GM12878 (cell line): ENCODE data around the gene EPHB1. TPM values are rescaled to one million over a fixed set of nuclear protein-coding genes. Genes with fewer than 3 reads are reported as not detected.

ENCODE experiments used
- ATAC-seq: fragments of 200-7000 bp; cut with Tn5 transposase; 3 replicates; pipeline ENCODE4 v1.9.1; 2020; ENCODE audit warnings: mild to moderate bottlenecking, moderate library complexity
- BruUV-seq: library from RNA; stranded (reverse); fragments of 400-500 nt; replicated peaks from 2 replicates; lab custom pipeline; 2021; lab: Mats Ljungman, UMichigan
- CTCF ChIA-PET: fragments of 300-600 bp; sonication (Branson Sonifier 250); formaldehyde crosslinking; extraction: SDS; loops from one replicate; lab custom pipeline; 2021; ENCODE audit warnings: inconsistent platforms; lab: Yijun Ruan, JAX
- POLR2A ChIA-PET: fragments of 350-600 bp; formaldehyde crosslinking; extraction: SDS; loops from one replicate; lab custom pipeline; 2021; ENCODE audit warnings: inconsistent platforms; lab: Charles Lee
- RAD21 ChIA-PET: fragments of 300-600 bp; sonication (Branson Sonifier 250); formaldehyde crosslinking; loops from one replicate; lab custom pipeline; 2023; ENCODE audit warnings: antibody characterized with exemption; ENCODE audit not compliant: unreplicated experiment; lab: Charles Lee
- SMC1A ChIA-PET: fragments of 300-600 bp; sonication (Branson Sonifier 250); formaldehyde crosslinking; loops from one replicate; lab custom pipeline; 2023; ENCODE audit not compliant: unreplicated experiment, uncharacterized antibody; lab: Charles Lee
- DNase-seq: peaks from one replicate; pipeline ENCODE4 v3.0.0-alpha.2; 2011; ENCODE audit warnings: low read depth, low spot score
- FAIRE-seq: peaks from 3 replicates; lab custom pipeline; 2011; peaks lifted over from hg19 to GRCh38; lab: Jason Lieb, UNC
- H2AFZ ChIP-seq: 2 replicates; pipeline ENCODE4 v1.6.0; 2011; ENCODE audit warnings: low read depth, low read length, control low read depth; ENCODE audit not compliant: control insufficient read depth
- H3K27ac ChIP-seq: 2 replicates; pipeline ENCODE4 v1.5.1; 2011; ENCODE audit warnings: control low read depth; ENCODE audit not compliant: control insufficient read depth, insufficient read depth
- H3K27me3 ChIP-seq, 2 experiments: replicated peaks in 1 of 2; 2 replicates each; pipeline versions ENCODE4 v1.6.0 to v1.6.1; 2011; ENCODE audit warnings: low read length in 1 of 2; ENCODE audit not compliant: control insufficient read depth in 2 of 2, insufficient read depth in 2 of 2
- H3K36me3 ChIP-seq, 2 experiments: 2 replicates each; pipeline ENCODE4 v1.5.1; 2011; ENCODE audit warnings: low read length in 1 of 2; ENCODE audit not compliant: control insufficient read depth in 2 of 2, insufficient read depth in 2 of 2
- H3K4me1 ChIP-seq: 2 replicates; pipeline ENCODE4 v1.6.1; 2011; ENCODE audit warnings: mild to moderate bottlenecking, low read length, moderate library complexity, mixed read lengths; ENCODE audit not compliant: control insufficient read depth, insufficient read depth
- H3K4me2 ChIP-seq: 2 replicates; pipeline ENCODE4 v1.6.0; 2011; ENCODE audit warnings: control low read depth; ENCODE audit not compliant: control insufficient read depth, insufficient read depth
- H3K4me3 ChIP-seq: fragments of 200-600 bp; sonication (generic); 2 replicates; pipeline ENCODE4 v1.5.1; 2016
- H3K79me2 ChIP-seq: 2 replicates; pipeline ENCODE4 v1.6.0; 2011; ENCODE audit warnings: low read length; ENCODE audit not compliant: control insufficient read depth, insufficient read depth
- H3K9ac ChIP-seq: 2 replicates; pipeline ENCODE4 v1.8.0; 2011; ENCODE audit warnings: low read length, control low read depth, mixed read lengths; ENCODE audit not compliant: control insufficient read depth, insufficient read depth
- H3K9me3 ChIP-seq: replicated peaks from 3 replicates; pipeline ENCODE4 v1.5.1; 2011; ENCODE audit warnings: mild to moderate bottlenecking, low read length; ENCODE audit not compliant: control insufficient read depth, insufficient read depth
- H4K20me1 ChIP-seq: 2 replicates; pipeline ENCODE4 v1.6.0; 2011; ENCODE audit not compliant: control insufficient read depth, insufficient read depth
- GATAD2B ChIP-seq: fragments of 450-650 bp; conservative IDR thresholded peaks from 2 replicates; pipeline ENCODE4 v1.6.1; 2017; ENCODE audit warnings: low read depth, mild to moderate bottlenecking, moderate library complexity
- MXI1 ChIP-seq: fragments of 150-350 bp; IDR thresholded peaks from 2 replicates; pipeline ENCODE4 v1.6.1; 2011; ENCODE audit warnings: low read depth, mild to moderate bottlenecking, inconsistent platforms, low read length, improper control_type of control experiment
- PML ChIP-seq: IDR thresholded peaks from 2 replicates; pipeline ENCODE4 v1.6.1; 2012; ENCODE audit warnings: low read length, inconsistent platforms
- POLR2A ChIP-seq: IDR thresholded peaks from 2 replicates; pipeline ENCODE4 v1.6.1; 2011; ENCODE audit warnings: low read depth, mild to moderate bottlenecking, low read length
- POLR2AphosphoS2 ChIP-seq: IDR thresholded peaks from 2 replicates; pipeline ENCODE4 v1.6.1; 2011; ENCODE audit warnings: low read depth, mild to moderate bottlenecking, low read length, improper control_type of control experiment, moderate library complexity
- SUPT20H ChIP-seq: IDR thresholded peaks from 2 replicates; pipeline ENCODE4 v1.6.1; 2011; ENCODE audit warnings: low read depth, mild to moderate bottlenecking, low read length, moderate library complexity, borderline replicate concordance; ENCODE audit not compliant: control insufficient read depth
- TARDBP ChIP-seq: IDR thresholded peaks from 2 replicates; pipeline ENCODE4 v1.6.1; 2016; ENCODE audit warnings: borderline replicate concordance
- TCF12 ChIP-seq: IDR thresholded peaks from 2 replicates; pipeline ENCODE4 v1.6.1; 2011; ENCODE audit warnings: low read depth, mild to moderate bottlenecking, low read length
- ZNF24 ChIP-seq: fragments of 450-650 bp; IDR thresholded peaks from 2 replicates; pipeline ENCODE4 v1.6.1; 2017; ENCODE audit warnings: antibody characterized with exemption, mild to moderate bottlenecking
- ZNF622 ChIP-seq: fragments of 450-650 bp; IDR thresholded peaks from 2 replicates; pipeline ENCODE4 v1.6.1; 2017; ENCODE audit warnings: mild to moderate bottlenecking, inconsistent platforms
- WGBS: methylation state at CpG from one replicate; pipeline ENCODE4 v1.1.6; 2016; ENCODE audit warnings: low lambda C conversion rate; ENCODE audit not compliant: insufficient replicate concordance, insufficient coverage; ENCODE audit errors: missing lambda C conversion rate; 5-methylcytosine and 5-hydroxymethylcytosine counted together
- in situ Hi-C: fragments of 300-500 bp; cut with MboI; formaldehyde crosslinking; loops from 9 replicates; pipeline ENCODE4 v1.14.3; 2018; ENCODE audit warnings: mixed read lengths
- intact Hi-C: fragments of 100-400 bp; cut with micrococcal nuclease; formaldehyde crosslinking; loops from one replicate; pipeline ENCODE4 v1.14.2; 2022; ENCODE audit not compliant: unreplicated experiment
- polyA plus RNA-seq, 11 experiments: library from polyadenylated mRNA; depleted of rRNA in 4 of 11; unstranded in 6 of 11; stranded (reverse) in 5 of 11; fragments of >200 nt; fragmentation: Nextera tagmentation in 4 of 11; fragmentation: Illumina TruSeq in 1 of 11; extraction: Ambion mirVana in 4 of 11; extraction: Trizol in 1 of 11; gene quantifications; 1 replicate in 1 of 11; 2 replicates in 10 of 11; pipeline versions ENCODE4 v1.2.1 to v1.2.3, GENCODE V29; 2011 to 2016; ENCODE audit warnings: inconsistent platforms in 2 of 11, missing spikeins in 2 of 11, low read depth in 1 of 11
- total RNA-seq, 4 experiments: library from RNA; depleted of rRNA in 3 of 4; stranded (reverse); fragments of >200 nt in 3 of 4; fragmentation: Illumina TruSeq in 1 of 4; extraction: Trizol in 1 of 4; gene quantifications; 2 replicates each; pipeline versions ENCODE4 v1.2.1 to v1.2.3, GENCODE V29; 2013 to 2021
- TF ChIP-seq, protein P1 (sequence below): fragments of 450-650 bp; IDR thresholded peaks from 2 replicates; pipeline ENCODE4 v1.6.1; 2016; ENCODE audit warnings: mild to moderate bottlenecking
- TF ChIP-seq, protein P2 (sequence below): fragments of 450-650 bp; IDR thresholded peaks from 2 replicates; pipeline ENCODE4 v1.6.1; 2017; ENCODE audit warnings: mild to moderate bottlenecking, low read depth, inconsistent platforms; ENCODE audit not compliant: poor library complexity, severe bottlenecking
- TF ChIP-seq, protein P3 (sequence below): IDR thresholded peaks from 2 replicates; pipeline ENCODE4 v1.6.1; 2012; ENCODE audit warnings: improper control_type of control experiment, low read depth, low read length; ENCODE audit not compliant: insufficient replicate concordance
- TF ChIP-seq, protein P4 (sequence below): fragments of 150-350 bp; IDR thresholded peaks from 2 replicates; pipeline ENCODE4 v1.6.1; 2014; ENCODE audit warnings: mild to moderate bottlenecking, low read depth, low read length

The EPHB1 gene
- total and polyA plus RNA-seq, 10 of the 15 experiments (the other 5 are each of a cell fraction or from before 2014, with no cell fraction given): 0.33 to 23.8 (median 1.2) TPM

DNA sequence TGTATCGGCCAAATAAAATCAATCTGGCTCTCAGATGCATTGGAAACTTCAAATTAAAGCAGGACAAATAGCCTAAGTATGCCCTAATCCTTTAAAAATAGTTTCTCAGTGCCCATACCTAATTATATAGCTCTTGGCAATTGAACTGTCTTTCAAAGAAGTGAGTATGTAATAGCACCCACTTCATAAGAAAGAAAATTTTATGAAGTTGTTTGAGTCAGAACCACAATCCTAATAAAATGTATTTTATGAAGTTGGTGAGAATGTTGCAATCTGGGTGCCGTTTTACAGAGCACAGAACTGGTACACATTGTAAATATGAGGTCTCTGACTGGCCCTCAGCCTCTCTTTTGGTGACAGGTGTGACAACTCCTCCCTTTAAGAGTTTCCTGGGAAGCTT, 45.4 kb downstream of the EPHB1 start:
- intact Hi-C loops (no loop called here), in situ Hi-C loops (no loop called here)
- no peak overlapping the region for H3K27ac ChIP-seq
- FAIRE-seq (no peak), DNase-seq (no peak), ATAC-seq (no peak)
- H3K27me3 ChIP-seq: no peaks in the 10 kb centered on the region
- ChIA-PET POLR2A (interaction anchor here (1.4 kb wide), 1 partner anchor 10 kb away, joined by 4 read pairs; no protein-coding TSS in a partner anchor), RAD21 (interaction anchor here (0.8 to 1.6 kb wide), 5 partner anchors 13 to 64 kb away, joined by 3 to 5 read pairs (median 4); no protein-coding TSS in a partner anchor), CTCF (interaction anchor here (1.5 to 4.5 kb wide), 7 partner anchors 10 to 51 kb away, joined by 3 to 18 read pairs (median 8); partner anchors contain the start of gene EPHB1), SMC1A (interaction anchor here (0.8 to 3.8 kb wide), 11 partner anchors 10 to 545 kb away, joined by 3 to 17 read pairs (median 5); partner anchors contain the start of gene EPHB1)
- H3K4me2 ChIP-seq: no peak overlapping the region
- H3K79me2 ChIP-seq: peaks cover 13% of the 10 kb centered on the region
- H3K9me3 ChIP-seq: peaks cover 3% of the 10 kb centered on the region; the same call in 2 of the 3 replicates
- WGBS: 28% methylated on average over 2 of the region's 2 CpGs
- H3K4me1 ChIP-seq: peaks cover 13% of the 10 kb centered on the region
- no peaks in the 10 kb centered on the region for H4K20me1 ChIP-seq
- peaks cover 0 to 2% of the 10 kb centered on the region in 2 experiments; a peak in 2 of 4 replicates for H3K36me3 ChIP-seq
- BruUV-seq: no TSS peak
- no peak overlapping the region for H3K4me3 ChIP-seq
- H3K9ac ChIP-seq: no peak overlapping the region
- no peak overlapping the region for H2AFZ ChIP-seq
- TF ChIP-seq, protein P1, sequence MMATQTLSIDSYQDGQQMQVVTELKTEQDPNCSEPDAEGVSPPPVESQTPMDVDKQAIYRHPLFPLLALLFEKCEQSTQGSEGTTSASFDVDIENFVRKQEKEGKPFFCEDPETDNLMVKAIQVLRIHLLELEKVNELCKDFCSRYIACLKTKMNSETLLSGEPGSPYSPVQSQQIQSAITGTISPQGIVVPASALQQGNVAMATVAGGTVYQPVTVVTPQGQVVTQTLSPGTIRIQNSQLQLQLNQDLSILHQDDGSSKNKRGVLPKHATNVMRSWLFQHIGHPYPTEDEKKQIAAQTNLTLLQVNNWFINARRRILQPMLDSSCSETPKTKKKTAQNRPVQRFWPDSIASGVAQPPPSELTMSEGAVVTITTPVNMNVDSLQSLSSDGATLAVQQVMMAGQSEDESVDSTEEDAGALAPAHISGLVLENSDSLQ: no peak
- TF ChIP-seq POLR2AphosphoS2: no peak
- no peak for TF ChIP-seq ZNF622
- no peak for TF ChIP-seq SUPT20H
- TF ChIP-seq POLR2A: no peak
- TF ChIP-seq ZNF24: no peak
- no peak for TF ChIP-seq MXI1
- TF ChIP-seq PML: no peak
- TF ChIP-seq GATAD2B: no peak
- TF ChIP-seq, protein P2, sequence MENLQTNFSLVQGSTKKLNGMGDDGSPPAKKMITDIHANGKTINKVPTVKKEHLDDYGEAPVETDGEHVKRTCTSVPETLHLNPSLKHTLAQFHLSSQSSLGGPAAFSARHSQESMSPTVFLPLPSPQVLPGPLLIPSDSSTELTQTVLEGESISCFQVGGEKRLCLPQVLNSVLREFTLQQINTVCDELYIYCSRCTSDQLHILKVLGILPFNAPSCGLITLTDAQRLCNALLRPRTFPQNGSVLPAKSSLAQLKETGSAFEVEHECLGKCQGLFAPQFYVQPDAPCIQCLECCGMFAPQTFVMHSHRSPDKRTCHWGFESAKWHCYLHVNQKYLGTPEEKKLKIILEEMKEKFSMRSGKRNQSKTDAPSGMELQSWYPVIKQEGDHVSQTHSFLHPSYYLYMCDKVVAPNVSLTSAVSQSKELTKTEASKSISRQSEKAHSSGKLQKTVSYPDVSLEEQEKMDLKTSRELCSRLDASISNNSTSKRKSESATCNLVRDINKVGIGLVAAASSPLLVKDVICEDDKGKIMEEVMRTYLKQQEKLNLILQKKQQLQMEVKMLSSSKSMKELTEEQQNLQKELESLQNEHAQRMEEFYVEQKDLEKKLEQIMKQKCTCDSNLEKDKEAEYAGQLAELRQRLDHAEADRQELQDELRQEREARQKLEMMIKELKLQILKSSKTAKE: no peak
- TF ChIP-seq TARDBP: no peak
- TF ChIP-seq, protein P3, sequence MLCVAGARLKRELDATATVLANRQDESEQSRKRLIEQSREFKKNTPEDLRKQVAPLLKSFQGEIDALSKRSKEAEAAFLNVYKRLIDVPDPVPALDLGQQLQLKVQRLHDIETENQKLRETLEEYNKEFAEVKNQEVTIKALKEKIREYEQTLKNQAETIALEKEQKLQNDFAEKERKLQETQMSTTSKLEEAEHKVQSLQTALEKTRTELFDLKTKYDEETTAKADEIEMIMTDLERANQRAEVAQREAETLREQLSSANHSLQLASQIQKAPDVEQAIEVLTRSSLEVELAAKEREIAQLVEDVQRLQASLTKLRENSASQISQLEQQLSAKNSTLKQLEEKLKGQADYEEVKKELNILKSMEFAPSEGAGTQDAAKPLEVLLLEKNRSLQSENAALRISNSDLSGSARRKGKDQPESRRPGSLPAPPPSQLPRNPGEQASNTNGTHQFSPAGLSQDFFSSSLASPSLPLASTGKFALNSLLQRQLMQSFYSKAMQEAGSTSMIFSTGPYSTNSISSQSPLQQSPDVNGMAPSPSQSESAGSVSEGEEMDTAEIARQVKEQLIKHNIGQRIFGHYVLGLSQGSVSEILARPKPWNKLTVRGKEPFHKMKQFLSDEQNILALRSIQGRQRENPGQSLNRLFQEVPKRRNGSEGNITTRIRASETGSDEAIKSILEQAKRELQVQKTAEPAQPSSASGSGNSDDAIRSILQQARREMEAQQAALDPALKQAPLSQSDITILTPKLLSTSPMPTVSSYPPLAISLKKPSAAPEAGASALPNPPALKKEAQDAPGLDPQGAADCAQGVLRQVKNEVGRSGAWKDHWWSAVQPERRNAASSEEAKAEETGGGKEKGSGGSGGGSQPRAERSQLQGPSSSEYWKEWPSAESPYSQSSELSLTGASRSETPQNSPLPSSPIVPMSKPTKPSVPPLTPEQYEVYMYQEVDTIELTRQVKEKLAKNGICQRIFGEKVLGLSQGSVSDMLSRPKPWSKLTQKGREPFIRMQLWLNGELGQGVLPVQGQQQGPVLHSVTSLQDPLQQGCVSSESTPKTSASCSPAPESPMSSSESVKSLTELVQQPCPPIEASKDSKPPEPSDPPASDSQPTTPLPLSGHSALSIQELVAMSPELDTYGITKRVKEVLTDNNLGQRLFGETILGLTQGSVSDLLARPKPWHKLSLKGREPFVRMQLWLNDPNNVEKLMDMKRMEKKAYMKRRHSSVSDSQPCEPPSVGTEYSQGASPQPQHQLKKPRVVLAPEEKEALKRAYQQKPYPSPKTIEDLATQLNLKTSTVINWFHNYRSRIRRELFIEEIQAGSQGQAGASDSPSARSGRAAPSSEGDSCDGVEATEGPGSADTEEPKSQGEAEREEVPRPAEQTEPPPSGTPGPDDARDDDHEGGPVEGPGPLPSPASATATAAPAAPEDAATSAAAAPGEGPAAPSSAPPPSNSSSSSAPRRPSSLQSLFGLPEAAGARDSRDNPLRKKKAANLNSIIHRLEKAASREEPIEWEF: no peak
- TF ChIP-seq, protein P4, sequence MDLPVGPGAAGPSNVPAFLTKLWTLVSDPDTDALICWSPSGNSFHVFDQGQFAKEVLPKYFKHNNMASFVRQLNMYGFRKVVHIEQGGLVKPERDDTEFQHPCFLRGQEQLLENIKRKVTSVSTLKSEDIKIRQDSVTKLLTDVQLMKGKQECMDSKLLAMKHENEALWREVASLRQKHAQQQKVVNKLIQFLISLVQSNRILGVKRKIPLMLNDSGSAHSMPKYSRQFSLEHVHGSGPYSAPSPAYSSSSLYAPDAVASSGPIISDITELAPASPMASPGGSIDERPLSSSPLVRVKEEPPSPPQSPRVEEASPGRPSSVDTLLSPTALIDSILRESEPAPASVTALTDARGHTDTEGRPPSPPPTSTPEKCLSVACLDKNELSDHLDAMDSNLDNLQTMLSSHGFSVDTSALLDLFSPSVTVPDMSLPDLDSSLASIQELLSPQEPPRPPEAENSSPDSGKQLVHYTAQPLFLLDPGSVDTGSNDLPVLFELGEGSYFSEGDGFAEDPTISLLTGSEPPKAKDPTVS: no peak
- TF ChIP-seq TCF12: no peak
